ENCODE results near the gene PRKN. TPM values are rescaled to one million over a fixed set of nuclear protein-coding genes. Genes with fewer than 3 reads are reported as not detected.

The PRKN gene
- total and polyA plus RNA-seq, 10 donors, result 0.23 to 14.1 (median 7.0) TPM

DNA sequence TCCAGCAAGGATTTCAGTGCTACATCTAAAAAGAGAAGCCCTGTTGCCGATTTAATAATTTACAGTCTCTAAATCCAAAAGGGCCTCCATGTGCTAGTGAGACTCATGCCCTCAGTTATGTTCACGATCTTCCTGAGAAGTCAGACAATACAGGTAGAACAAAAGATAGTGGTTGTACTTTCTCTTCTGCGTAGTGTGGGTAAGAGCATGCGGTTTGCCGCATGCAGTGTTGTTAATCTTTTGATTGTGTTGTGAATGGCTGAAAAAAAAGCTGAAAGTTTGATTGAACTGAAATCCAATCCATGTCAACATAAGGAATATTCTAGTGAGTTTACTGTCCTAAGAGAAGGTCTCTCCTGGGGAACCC lies 1379.0 kb downstream of the PRKN start:
- no peaks in the 10 kb centered on the region for H3K27me3 ChIP-seq (replicated peaks in 1 of 7)
- 93 to 98% (median 96%) methylated on average over 5 of the region's 5 CpGs for WGBS, 5 donors
- DNase-seq, result no peak
- peaks cover 0 to 4% (median 0%) of the 10 kb centered on the region in 6 donors for H3K4me1 ChIP-seq
- TF ChIP-seq, protein P1, sequence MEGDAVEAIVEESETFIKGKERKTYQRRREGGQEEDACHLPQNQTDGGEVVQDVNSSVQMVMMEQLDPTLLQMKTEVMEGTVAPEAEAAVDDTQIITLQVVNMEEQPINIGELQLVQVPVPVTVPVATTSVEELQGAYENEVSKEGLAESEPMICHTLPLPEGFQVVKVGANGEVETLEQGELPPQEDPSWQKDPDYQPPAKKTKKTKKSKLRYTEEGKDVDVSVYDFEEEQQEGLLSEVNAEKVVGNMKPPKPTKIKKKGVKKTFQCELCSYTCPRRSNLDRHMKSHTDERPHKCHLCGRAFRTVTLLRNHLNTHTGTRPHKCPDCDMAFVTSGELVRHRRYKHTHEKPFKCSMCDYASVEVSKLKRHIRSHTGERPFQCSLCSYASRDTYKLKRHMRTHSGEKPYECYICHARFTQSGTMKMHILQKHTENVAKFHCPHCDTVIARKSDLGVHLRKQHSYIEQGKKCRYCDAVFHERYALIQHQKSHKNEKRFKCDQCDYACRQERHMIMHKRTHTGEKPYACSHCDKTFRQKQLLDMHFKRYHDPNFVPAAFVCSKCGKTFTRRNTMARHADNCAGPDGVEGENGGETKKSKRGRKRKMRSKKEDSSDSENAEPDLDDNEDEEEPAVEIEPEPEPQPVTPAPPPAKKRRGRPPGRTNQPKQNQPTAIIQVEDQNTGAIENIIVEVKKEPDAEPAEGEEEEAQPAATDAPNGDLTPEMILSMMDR (IDR thresholded peaks at IDR 0.05 in 8 of 11, conservative IDR thresholded peaks at IDR 0.05 in 3 of 11), result no peak
- TF ChIP-seq POLR2AphosphoS5 (IDR thresholded peaks at IDR 0.05) (no peak), POLR2A (IDR thresholded peaks at IDR 0.05) (no peak)
- no peaks in the 10 kb centered on the region for H3K9me3 ChIP-seq
- H3K36me3 ChIP-seq, result no peaks in the 10 kb centered on the region
- no peak overlapping the region for H3K4me3 ChIP-seq
- H3K27ac ChIP-seq, result no peak overlapping the region
- intact Hi-C loops (cut with DNase I; ENCODE audit: low total_unique reads), result no loop called here

DNA sequence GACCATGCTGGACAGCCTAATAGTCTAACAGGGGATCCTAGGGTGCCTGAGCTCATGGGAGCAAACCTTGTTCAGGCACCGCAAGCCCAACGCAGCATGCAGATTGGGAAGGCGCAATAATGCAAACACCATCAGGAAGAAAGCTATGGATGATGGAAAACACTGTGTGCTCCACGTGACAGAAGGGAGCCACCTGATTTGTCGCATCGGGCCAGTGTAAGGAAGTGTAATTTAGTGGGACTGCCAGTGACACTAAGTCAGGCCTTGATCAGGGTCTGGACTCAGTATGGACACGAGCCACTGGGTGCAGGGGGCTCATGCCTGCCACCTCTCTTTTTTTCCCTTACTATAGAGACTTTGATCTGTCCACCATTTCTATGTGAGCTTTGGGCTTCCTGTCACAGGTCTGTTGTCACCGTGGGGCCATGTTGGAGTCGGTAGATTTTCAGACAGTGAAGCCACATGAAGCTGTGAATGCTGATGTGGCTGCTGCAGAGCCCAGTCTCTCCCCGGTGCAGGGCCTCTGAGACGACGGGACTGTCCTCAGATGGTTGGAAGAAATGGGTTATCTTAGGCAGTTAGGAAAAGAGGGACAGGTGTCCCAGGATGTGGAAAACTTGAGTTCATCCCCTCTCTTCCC lies 1379.5 kb downstream of the PRKN start:
- DNase-seq, result no peak
- H3K27me3 ChIP-seq (replicated peaks in 1 of 7), result no peaks in the 10 kb centered on the region
- H3K9me3 ChIP-seq, result no peaks in the 10 kb centered on the region
- intact Hi-C loops (cut with DNase I; ENCODE audit: low total_unique reads), result no loop called here
- WGBS, 5 donors, result 85 to 98% (median 91%) methylated on average over 12 of the region's 12 CpGs
- no peak overlapping the region for H3K4me3 ChIP-seq
- peaks cover 0 to 4% (median 0%) of the 10 kb centered on the region in 6 donors for H3K4me1 ChIP-seq
- H3K27ac ChIP-seq, result no peak overlapping the region
- H3K36me3 ChIP-seq, result no peaks in the 10 kb centered on the region
- TF ChIP-seq, protein P1 (IDR thresholded peaks at IDR 0.05 in 8 of 11, conservative IDR thresholded peaks at IDR 0.05 in 3 of 11), result no peak
- TF ChIP-seq POLR2AphosphoS5 (IDR thresholded peaks at IDR 0.05), result no peak
- TF ChIP-seq POLR2A (IDR thresholded peaks at IDR 0.05), result no peak

DNA sequence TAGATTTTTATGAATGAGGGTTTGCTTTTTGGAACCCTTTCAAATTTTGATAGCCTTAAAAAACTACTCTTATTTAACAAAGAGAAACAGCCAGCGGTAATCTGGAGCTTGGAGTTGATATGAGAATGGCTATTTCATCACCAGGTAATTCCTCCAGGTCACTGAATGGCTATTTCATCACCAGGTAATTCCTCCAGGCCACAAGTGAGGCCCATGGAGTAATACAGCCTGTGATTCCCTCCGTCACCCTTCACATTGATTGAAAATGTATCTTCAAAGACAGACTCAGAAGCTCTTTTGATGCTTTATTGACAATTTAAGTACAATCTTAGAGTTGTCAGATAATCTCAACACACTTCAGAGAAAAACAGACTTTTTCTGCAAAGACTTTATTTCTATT lies 1380.4 kb downstream of the PRKN start:
- H3K36me3 ChIP-seq, result no peaks in the 10 kb centered on the region
- no peaks in the 10 kb centered on the region for H3K9me3 ChIP-seq
- peaks cover 0 to 4% (median 0%) of the 10 kb centered on the region in 6 donors for H3K4me1 ChIP-seq
- TF ChIP-seq POLR2AphosphoS5 (IDR thresholded peaks at IDR 0.05) (no peak), POLR2A (IDR thresholded peaks at IDR 0.05) (no peak)
- TF ChIP-seq, protein P1 (IDR thresholded peaks at IDR 0.05 in 8 of 11, conservative IDR thresholded peaks at IDR 0.05 in 3 of 11), result no peak
- H3K27ac ChIP-seq, result no peak overlapping the region
- no peak for DNase-seq
- WGBS, 5 donors, result 87 to 96% (median 91%) methylated on average over 2 of the region's 2 CpGs
- intact Hi-C loops (cut with DNase I; ENCODE audit: low total_unique reads), result no loop called here
- no peaks in the 10 kb centered on the region for H3K27me3 ChIP-seq (replicated peaks in 1 of 7)
- H3K4me3 ChIP-seq, result no peak overlapping the region

DNA sequence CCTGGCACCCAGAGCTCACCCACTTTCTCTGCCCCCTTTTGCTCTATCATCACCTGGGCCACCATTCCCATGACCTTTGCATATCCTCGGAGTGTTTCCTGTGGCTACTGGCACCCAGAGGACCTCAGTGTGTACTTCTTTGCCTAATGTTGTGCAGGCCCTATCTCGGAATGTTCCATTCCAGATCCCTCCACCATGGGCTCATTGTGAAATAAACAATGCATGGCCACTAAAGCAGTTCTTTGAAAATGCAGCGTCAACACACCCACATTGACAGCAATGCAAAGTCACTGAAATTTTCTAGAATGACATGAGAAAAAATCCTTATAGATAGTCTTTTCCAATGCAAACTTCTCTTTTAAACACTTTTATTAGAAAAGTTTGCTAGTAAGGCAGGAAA lies 1380.8 kb downstream of the PRKN start:
- DNase-seq, result no peak
- Histone ChIP-seq H3K9me3 (no peaks in the 10 kb centered on the region), H3K4me1 (peaks cover 0 to under 1% (median 0%) of the 10 kb centered on the region in 6 donors), H3K27ac (no peak overlapping the region), H3K27me3 (replicated peaks in 1 of 7) (no peaks in the 10 kb centered on the region), H3K4me3 (no peak overlapping the region), H3K36me3 (no peaks in the 10 kb centered on the region)
- intact Hi-C loops (cut with DNase I; ENCODE audit: low total_unique reads), result no loop called here
- 82 to 96% (median 88%) methylated on average over 3 of the region's 3 CpGs for WGBS, 5 donors
- TF ChIP-seq, protein P1 (IDR thresholded peaks at IDR 0.05 in 8 of 11, conservative IDR thresholded peaks at IDR 0.05 in 3 of 11), result no peak
- no peak for TF ChIP-seq POLR2AphosphoS5 (IDR thresholded peaks at IDR 0.05)
